ENCODE data around the gene C5. TPM values are rescaled to one million over a fixed set of nuclear protein-coding genes. Genes with fewer than 3 reads are reported as not detected.

C5 gene
- total RNA-seq, 1 donor from 2014 or later, result 2.0 TPM

DNA sequence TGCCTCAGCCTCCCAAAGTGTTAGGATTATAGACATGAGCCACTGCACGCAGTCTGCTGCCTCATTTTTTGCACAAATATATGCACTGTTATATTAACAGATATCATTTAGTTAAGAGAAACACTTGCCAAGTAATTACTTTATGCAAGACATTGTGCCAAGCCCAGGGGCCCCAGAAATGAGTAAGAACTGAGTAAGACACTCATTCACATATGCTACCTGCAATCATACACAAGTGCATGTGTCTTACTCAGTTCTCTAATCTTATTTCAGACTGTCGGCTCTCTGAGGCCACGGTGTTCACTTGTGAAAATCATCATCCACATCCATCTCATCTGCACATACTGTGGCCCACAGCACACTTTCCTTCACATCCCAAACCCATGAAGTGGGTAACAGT lies 139.4 kb downstream of the C5 start:
- Histone ChIP-seq H3K36me3 (peaks cover 0 to 4% of the 10 kb centered on the region in 2 donors), H3K4me1 (peaks cover 14% of the 10 kb centered on the region), H3K9me3 (no peaks in the 10 kb centered on the region), H3K27me3 (no peaks in the 10 kb centered on the region), H3K4me3 (no peak overlapping the region), H3K27ac (no peak overlapping the region)
- DNase-seq (ENCODE audit: extremely low spot score in 2 of 2), result no peak
- intact Hi-C loops (cut with DNase I), result no loop called here
- TF ChIP-seq CTCF (IDR thresholded peaks at IDR 0.05), result no peak
- TF ChIP-seq POLR2AphosphoS5 (IDR thresholded peaks at IDR 0.05; ENCODE audit: insufficient read depth in 1 of 2, low read depth in 1 of 2), result no peak
- TF ChIP-seq POLR2A (IDR thresholded peaks at IDR 0.05), result no peak

- intact Hi-C loops (cut with DNase I), result no loop called here
- no peaks in the 10 kb centered on the region for H3K27me3 ChIP-seq
- peaks cover 0 to 4% of the 10 kb centered on the region in 2 donors for H3K36me3 ChIP-seq
- no peak overlapping the region for H3K4me3 ChIP-seq
- DNase-seq (ENCODE audit: extremely low spot score in 2 of 2), result no peak
- H3K27ac ChIP-seq, result no peak overlapping the region
- peaks cover 9% of the 10 kb centered on the region for H3K4me1 ChIP-seq
- TF ChIP-seq POLR2AphosphoS5 (IDR thresholded peaks at IDR 0.05; ENCODE audit: insufficient read depth in 1 of 2, low read depth in 1 of 2), result no peak
- no peak for TF ChIP-seq CTCF (IDR thresholded peaks at IDR 0.05)
- TF ChIP-seq POLR2A (IDR thresholded peaks at IDR 0.05), result no peak
- H3K9me3 ChIP-seq, result no peaks in the 10 kb centered on the region
These were observed 140.2 kb downstream of the C5 start for GRCh38 chr9:120909904-120910303.

GRCh38 chr9:120905315-120906164 lies 144.5 kb downstream of the C5 start:
- no peaks in the 10 kb centered on the region for H3K9me3 ChIP-seq
- no peak for DNase-seq (ENCODE audit: extremely low spot score in 2 of 2)
- no peak overlapping the region for H3K4me3 ChIP-seq
- intact Hi-C loops (cut with DNase I), result no loop called here
- no peak overlapping the region for H3K27ac ChIP-seq
- no peaks in the 10 kb centered on the region for H3K27me3 ChIP-seq
- TF ChIP-seq POLR2AphosphoS5 (IDR thresholded peaks at IDR 0.05; ENCODE audit: insufficient read depth in 1 of 2, low read depth in 1 of 2) (no peak), CTCF (IDR thresholded peaks at IDR 0.05) (no peak), POLR2A (IDR thresholded peaks at IDR 0.05) (no peak)
- H3K4me1 ChIP-seq, result peaks cover 9% of the 10 kb centered on the region
- H3K36me3 ChIP-seq, result peaks cover 0 to 4% of the 10 kb centered on the region in 2 donors

DNA sequence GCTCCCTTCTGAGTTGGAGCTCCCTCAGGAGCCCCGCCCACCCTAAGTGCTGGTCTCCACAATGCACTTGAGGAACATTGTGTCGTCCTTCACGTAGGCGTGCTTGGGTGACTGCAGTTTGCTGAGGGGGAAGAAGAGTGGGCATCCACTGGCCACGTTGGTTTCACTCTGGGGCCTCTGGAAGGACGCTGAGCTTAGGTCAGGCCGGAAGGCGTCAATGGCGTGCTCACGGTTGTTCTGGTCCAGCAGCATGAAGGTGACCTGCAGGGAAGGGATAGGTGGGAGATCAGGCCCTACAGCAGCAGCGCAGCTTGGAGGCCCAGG lies 145.1 kb downstream of the C5 start:
- Histone ChIP-seq H3K9me3 (no peaks in the 10 kb centered on the region), H3K4me3 (no peak overlapping the region), H3K27ac (no peak overlapping the region), H3K27me3 (no peaks in the 10 kb centered on the region), H3K4me1 (peaks cover 4% of the 10 kb centered on the region), H3K36me3 (peaks cover 0 to 4% of the 10 kb centered on the region in 2 donors)
- DNase-seq (ENCODE audit: extremely low spot score in 2 of 2), result no peak
- TF ChIP-seq POLR2AphosphoS5 (IDR thresholded peaks at IDR 0.05; ENCODE audit: insufficient read depth in 1 of 2, low read depth in 1 of 2), result no peak
- TF ChIP-seq CTCF (IDR thresholded peaks at IDR 0.05), result no peak
- no peak for TF ChIP-seq POLR2A (IDR thresholded peaks at IDR 0.05)
- intact Hi-C loops (cut with DNase I), result no loop called here

All from vagina (tissue), 2 donors.